Neuron (in vitro differentiated cells): ENCODE data around the gene NDEL1.

Experiments
- H2AFZ ChIP-seq: one replicate; pipeline ENCODE4 v1.6.1; 2013; ENCODE audit warnings: low read depth, mild to moderate bottlenecking, inconsistent platforms, low read length, moderate library complexity
- H3K27me3 ChIP-seq: one replicate; pipeline ENCODE4 v1.6.1; 2013; ENCODE audit warnings: low read length; ENCODE audit not compliant: insufficient read depth
- H3K36me3 ChIP-seq: one replicate; pipeline ENCODE4 v1.6.1; 2013; ENCODE audit warnings: low read length; ENCODE audit not compliant: insufficient read depth
- H3K4me1 ChIP-seq: one replicate; pipeline ENCODE4 v1.6.1; 2013; ENCODE audit warnings: low read length; ENCODE audit not compliant: insufficient read depth
- H3K4me3 ChIP-seq: 2 replicates; pipeline ENCODE4 v1.5.1; 2013; ENCODE audit warnings: mild to moderate bottlenecking, low read length, moderate library complexity
- H3K9me3 ChIP-seq: one replicate; pipeline ENCODE4 v1.6.1; 2013; ENCODE audit warnings: low read length

The NDEL1 gene

GRCh38 chr17:8448310-8448709 is 12.6 kb downstream of the NDEL1 start:
- peaks cover 48% of the 10 kb centered on the region for H3K36me3 ChIP-seq

GRCh38 chr17:8451933-8452614 is 16.4 kb downstream of the NDEL1 start:
- Histone ChIP-seq H3K27me3 (no peaks in the 10 kb centered on the region), H3K36me3 (peaks cover 55% of the 10 kb centered on the region), H3K9me3 (no peaks in the 10 kb centered on the region), H2AFZ (no peak overlapping the region), H3K4me3 (no peak overlapping the region), H3K4me1 (no peaks in the 10 kb centered on the region)

More at GRCh38 chr17:8448310-8448709, 12.6 kb downstream of the NDEL1 start:
- Histone ChIP-seq H3K27me3 (no peaks in the 10 kb centered on the region), H3K4me3 (no peak overlapping the region), H3K9me3 (no peaks in the 10 kb centered on the region), H3K4me1 (peaks cover 12% of the 10 kb centered on the region), H2AFZ (no peak overlapping the region)

- Histone ChIP-seq H3K9me3 (no peaks in the 10 kb centered on the region), H3K4me3 (no peak overlapping the region), H3K36me3 (peaks cover 64% of the 10 kb centered on the region), H3K27me3 (no peaks in the 10 kb centered on the region), H2AFZ (no peak overlapping the region), H3K4me1 (no peaks in the 10 kb centered on the region)
Measured at GRCh38 chr17:8453326-8453725, 17.6 kb downstream of the NDEL1 start.

GRCh38 chr17:8455665-8456209 is 20.1 kb downstream of the NDEL1 start:
- peaks cover 62% of the 10 kb centered on the region for H3K36me3 ChIP-seq
- no peaks in the 10 kb centered on the region for H3K9me3 ChIP-seq
- no peaks in the 10 kb centered on the region for H3K27me3 ChIP-seq
- H3K4me3 ChIP-seq = no peak overlapping the region
- H3K4me1 ChIP-seq = no peaks in the 10 kb centered on the region
- H2AFZ ChIP-seq = no peak overlapping the region

GRCh38 chr17:8458128-8458527 is 22.4 kb downstream of the NDEL1 start:
- Histone ChIP-seq H2AFZ (no peak overlapping the region), H3K9me3 (no peaks in the 10 kb centered on the region), H3K4me3 (no peak overlapping the region), H3K27me3 (no peaks in the 10 kb centered on the region), H3K36me3 (peaks cover 54% of the 10 kb centered on the region), H3K4me1 (no peaks in the 10 kb centered on the region)

- Histone ChIP-seq H2AFZ (no peak overlapping the region), H3K9me3 (no peaks in the 10 kb centered on the region), H3K36me3 (peaks cover 53% of the 10 kb centered on the region), H3K4me1 (no peaks in the 10 kb centered on the region), H3K4me3 (no peak overlapping the region), H3K27me3 (no peaks in the 10 kb centered on the region)
Measured at GRCh38 chr17:8459107-8459506, 23.4 kb downstream of the NDEL1 start.

- Histone ChIP-seq H3K4me1 (no peaks in the 10 kb centered on the region), H2AFZ (no peak overlapping the region), H3K9me3 (no peaks in the 10 kb centered on the region), H3K4me3 (no peak overlapping the region), H3K36me3 (peaks cover 50% of the 10 kb centered on the region), H3K27me3 (no peaks in the 10 kb centered on the region)
Measured at GRCh38 chr17:8459831-8460230, 24.1 kb downstream of the NDEL1 start.

- no peak overlapping the region for H2AFZ ChIP-seq
- peaks cover 9% of the 10 kb centered on the region for H3K4me1 ChIP-seq
- no peaks in the 10 kb centered on the region for H3K9me3 ChIP-seq
- H3K27me3 ChIP-seq = no peaks in the 10 kb centered on the region
- H3K4me3 ChIP-seq = no peak overlapping the region
- H3K36me3 ChIP-seq = peaks cover 38% of the 10 kb centered on the region
Measured at GRCh38 chr17:8462564-8462963, 26.9 kb downstream of the NDEL1 start.

- no peak overlapping the region for H2AFZ ChIP-seq
- H3K9me3 ChIP-seq = no peaks in the 10 kb centered on the region
- no peaks in the 10 kb centered on the region for H3K27me3 ChIP-seq
- H3K4me1 ChIP-seq = peaks cover 9% of the 10 kb centered on the region
- peaks cover 38% of the 10 kb centered on the region for H3K36me3 ChIP-seq
- no peak overlapping the region for H3K4me3 ChIP-seq
Measured at GRCh38 chr17:8463099-8463498, 27.4 kb downstream of the NDEL1 start.

GRCh38 chr17:8464941-8465340 is 29.3 kb downstream of the NDEL1 start:
- no peak overlapping the region for H2AFZ ChIP-seq
- no peaks in the 10 kb centered on the region for H3K27me3 ChIP-seq
- no peaks in the 10 kb centered on the region for H3K9me3 ChIP-seq
- no peak overlapping the region for H3K4me3 ChIP-seq
- peaks cover 28% of the 10 kb centered on the region for H3K36me3 ChIP-seq
- peaks cover 9% of the 10 kb centered on the region for H3K4me1 ChIP-seq

- no peak overlapping the region for H3K4me3 ChIP-seq
- H3K9me3 ChIP-seq = no peaks in the 10 kb centered on the region
- H3K4me1 ChIP-seq = peaks cover 9% of the 10 kb centered on the region
- H3K27me3 ChIP-seq = no peaks in the 10 kb centered on the region
- peaks cover 26% of the 10 kb centered on the region for H3K36me3 ChIP-seq
- no peak overlapping the region for H2AFZ ChIP-seq
Measured at GRCh38 chr17:8465356-8465755, 29.7 kb downstream of the NDEL1 start.

GRCh38 chr17:8465759-8466158 is 30.1 kb downstream of the NDEL1 start:
- peaks cover 26% of the 10 kb centered on the region for H3K36me3 ChIP-seq

GRCh38 chr17:8466456-8466855 is 30.8 kb downstream of the NDEL1 start:
- no peaks in the 10 kb centered on the region for H3K9me3 ChIP-seq
- H2AFZ ChIP-seq = no peak overlapping the region
- H3K4me1 ChIP-seq = peaks cover 9% of the 10 kb centered on the region
- H3K4me3 ChIP-seq = no peak overlapping the region
- peaks cover 25% of the 10 kb centered on the region for H3K36me3 ChIP-seq
- H3K27me3 ChIP-seq = no peaks in the 10 kb centered on the region

More at GRCh38 chr17:8465759-8466158, 30.1 kb downstream of the NDEL1 start:
- no peaks in the 10 kb centered on the region for H3K9me3 ChIP-seq
- H3K4me1 ChIP-seq = peaks cover 9% of the 10 kb centered on the region
- no peak overlapping the region for H2AFZ ChIP-seq
- no peaks in the 10 kb centered on the region for H3K27me3 ChIP-seq
- no peak overlapping the region for H3K4me3 ChIP-seq

- Histone ChIP-seq H3K4me3 (no peak overlapping the region), H3K36me3 (peaks cover 27% of the 10 kb centered on the region), H3K27me3 (no peaks in the 10 kb centered on the region), H2AFZ (no peak overlapping the region), H3K4me1 (peaks cover 9% of the 10 kb centered on the region), H3K9me3 (no peaks in the 10 kb centered on the region)
Measured at GRCh38 chr17:8466873-8467272, 31.2 kb downstream of the NDEL1 start.
